ENCODE measurements around the gene HNMT. TPM values are rescaled to one million over a fixed set of nuclear protein-coding genes. Genes with fewer than 3 reads are reported as not detected.
A peak's percentile ranks its signal among the peaks of the same experiment; 100 is the strongest.
"Not testable (repeated sequence)": the region's sequence is repeated elsewhere in the genome, so short reads cannot be mapped to it uniquely, and the experiment has no call there.

The HNMT gene
- total RNA-seq, 1 experiment from 2014 or later, result 4.9 TPM

DNA sequence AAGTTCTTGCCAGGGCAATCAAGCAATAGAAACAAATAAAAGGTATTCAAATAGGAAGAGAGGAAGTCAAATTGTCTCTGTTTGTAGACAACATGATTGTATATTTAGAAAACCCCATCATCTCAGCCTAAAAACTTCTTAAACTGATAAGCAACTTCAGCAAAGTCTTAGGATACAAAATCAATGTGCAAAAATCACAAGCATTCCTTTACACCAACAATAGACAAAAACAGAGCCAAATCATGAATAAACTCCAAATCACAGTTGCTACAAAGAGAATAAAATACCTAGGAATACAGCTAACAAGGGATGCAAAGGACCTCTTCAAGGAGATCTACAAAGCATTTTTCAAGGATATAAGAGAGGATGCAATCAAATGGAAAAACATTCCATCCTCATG, 31.9 kb downstream of the HNMT start:
- in situ Hi-C loops (cut with HindIII; ENCODE audit: low pct_unique_long_range_greater_than_20kb, low sequenced_read_pairs); DNase-seq (ENCODE audit: low read depth): not testable (repeated sequence)

- DNase-seq (ENCODE audit: low read depth), result no peak
- in situ Hi-C loops (cut with HindIII; ENCODE audit: low pct_unique_long_range_greater_than_20kb, low sequenced_read_pairs), result no loop called here
These were observed 33.5 kb downstream of the HNMT start for GRCh38 chr2:137997733-137998132.

DNA sequence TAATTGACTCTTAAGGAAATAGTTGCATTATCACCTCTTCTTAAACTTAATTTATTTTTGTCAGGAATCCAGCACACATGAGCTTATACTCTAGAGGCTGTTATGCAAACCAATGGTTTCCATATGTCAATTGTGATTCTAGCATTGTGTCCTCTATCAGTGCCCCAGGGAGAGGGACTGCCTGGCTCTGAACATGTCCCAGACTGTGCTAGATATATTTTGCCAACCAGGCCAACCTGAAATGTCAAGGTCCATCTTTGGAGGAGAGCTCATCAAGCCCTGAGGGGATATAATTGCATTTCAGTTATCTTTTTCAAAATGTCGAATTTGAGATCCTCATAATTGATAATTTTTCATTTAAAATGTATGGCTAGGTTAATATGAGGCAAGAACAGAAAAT, 34.2 kb downstream of the HNMT start:
- DNase-seq (ENCODE audit: low read depth), result no peak
- in situ Hi-C loops (cut with HindIII; ENCODE audit: low pct_unique_long_range_greater_than_20kb, low sequenced_read_pairs), result no loop called here

- in situ Hi-C loops (cut with HindIII; ENCODE audit: low pct_unique_long_range_greater_than_20kb, low sequenced_read_pairs), result no loop called here
- no peak for DNase-seq (ENCODE audit: low read depth)
These were observed 35.0 kb downstream of the HNMT start for GRCh38 chr2:137999273-137999672.

DNA sequence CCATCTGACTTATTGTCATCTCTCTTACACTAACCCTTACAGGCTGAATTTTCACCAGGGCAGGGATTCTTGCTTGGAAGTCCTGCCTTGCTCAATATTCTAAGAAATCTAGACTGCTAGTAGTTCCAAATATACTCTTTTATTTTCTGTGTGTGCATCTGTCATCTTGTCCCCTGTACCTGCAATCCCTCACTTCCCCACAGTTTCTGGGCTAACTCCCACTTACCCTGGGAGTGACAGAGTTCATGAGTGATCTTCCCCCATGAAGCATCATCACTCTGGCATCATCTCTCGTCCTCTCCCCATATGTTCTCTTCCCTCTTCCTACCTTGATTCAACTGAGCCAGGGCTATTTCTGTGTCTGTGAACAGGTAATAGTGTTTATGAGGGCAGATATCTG, 35.7 kb downstream of the HNMT start:
- DNase-seq (ENCODE audit: low read depth), result no peak
- in situ Hi-C loops (cut with HindIII; ENCODE audit: low pct_unique_long_range_greater_than_20kb, low sequenced_read_pairs), result no loop called here

GRCh38 chr2:138000796-138001195, 36.5 kb downstream of the HNMT start:
- no peak for DNase-seq (ENCODE audit: low read depth)
- in situ Hi-C loops (cut with HindIII; ENCODE audit: low pct_unique_long_range_greater_than_20kb, low sequenced_read_pairs), result no loop called here

DNA sequence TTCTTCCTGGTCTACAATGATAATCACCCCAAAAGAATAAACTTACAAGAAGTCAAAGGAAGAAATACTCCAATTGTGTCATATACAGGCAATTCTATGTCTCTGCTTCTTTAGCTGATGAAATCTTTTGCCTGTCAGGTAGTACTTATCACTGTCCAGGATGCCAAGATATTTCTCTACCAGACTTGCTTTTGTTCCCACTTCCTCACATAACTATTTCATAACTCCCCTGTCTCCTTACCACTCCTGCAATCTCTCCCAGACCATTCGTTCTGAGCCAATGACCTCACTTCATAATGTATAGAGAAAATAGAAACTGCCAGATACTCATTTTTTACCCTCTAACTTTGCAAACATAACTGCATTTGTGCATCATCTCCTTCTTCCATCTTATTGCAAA, 39.1 kb downstream of the HNMT start:
- in situ Hi-C loops (cut with HindIII; ENCODE audit: low pct_unique_long_range_greater_than_20kb, low sequenced_read_pairs), result no loop called here
- no peak for DNase-seq (ENCODE audit: low read depth)

DNA sequence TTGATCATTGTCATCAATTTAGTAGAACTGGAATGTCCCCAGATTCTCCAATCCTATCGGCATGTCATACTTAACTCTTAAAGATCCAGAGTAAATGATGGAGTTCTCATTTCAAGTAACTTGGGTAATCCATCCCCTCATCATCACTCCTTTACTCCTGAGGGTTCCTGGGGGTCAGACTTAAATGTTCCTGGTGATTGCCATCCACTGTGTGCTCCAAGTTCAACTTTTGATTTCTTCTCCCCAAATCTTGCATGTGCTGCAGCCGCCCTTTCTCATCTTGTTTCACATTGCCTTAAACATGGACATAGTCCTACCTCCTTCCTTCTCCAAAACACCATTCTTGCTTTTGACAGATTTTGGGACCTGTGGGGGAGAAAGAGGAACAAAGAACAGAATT, 43.2 kb downstream of the HNMT start:
- in situ Hi-C loops (cut with HindIII; ENCODE audit: low pct_unique_long_range_greater_than_20kb, low sequenced_read_pairs), result no loop called here
- no peak for DNase-seq (ENCODE audit: low read depth)

DNA sequence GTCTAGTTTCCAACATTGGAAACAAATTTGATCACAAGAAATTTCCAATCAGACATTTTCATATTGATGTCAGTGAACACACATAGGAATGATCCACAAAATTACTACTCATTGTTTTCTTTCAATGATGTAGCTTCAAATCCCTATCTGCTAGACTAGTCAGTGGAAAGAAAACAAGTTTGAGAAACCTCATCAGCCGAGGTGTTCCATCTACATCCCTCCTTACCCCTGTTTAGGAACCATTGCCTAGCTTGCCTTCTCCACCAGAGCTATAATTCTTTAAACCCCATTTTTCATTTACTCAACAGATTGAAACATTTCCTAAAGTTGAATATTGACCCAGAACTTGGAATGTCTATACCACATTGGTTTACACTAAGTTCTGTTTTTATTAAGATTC, 45.3 kb downstream of the HNMT start:
- in situ Hi-C loops (cut with HindIII; ENCODE audit: low pct_unique_long_range_greater_than_20kb, low sequenced_read_pairs), result no loop called here
- no peak for DNase-seq (ENCODE audit: low read depth)

DNA sequence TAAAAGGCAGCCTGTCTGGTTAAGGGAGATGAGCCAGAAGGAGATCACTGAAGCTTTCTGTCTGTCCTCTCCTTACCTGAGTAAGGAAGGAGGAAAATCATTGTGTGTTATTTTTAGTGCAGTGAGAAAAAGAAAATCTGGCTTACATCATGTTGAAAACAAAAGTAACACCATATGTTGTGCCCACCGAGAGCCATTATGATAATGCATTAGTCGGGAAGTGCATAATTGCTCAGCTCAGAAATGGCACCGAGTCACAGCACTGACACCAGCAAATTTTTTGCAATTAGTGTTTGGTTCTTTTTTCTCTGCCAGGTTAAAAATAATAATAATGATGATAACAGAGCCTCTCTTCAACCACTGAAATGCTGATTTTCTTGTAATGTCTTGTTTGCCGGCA, 46.6 kb downstream of the HNMT start:
- in situ Hi-C loops (cut with HindIII; ENCODE audit: low pct_unique_long_range_greater_than_20kb, low sequenced_read_pairs), result no loop called here
- no peak for DNase-seq (ENCODE audit: low read depth)

GRCh38 chr2:138012082-138012481, 47.8 kb downstream of the HNMT start:
- DNase-seq (ENCODE audit: low read depth), result no peak
- in situ Hi-C loops (cut with HindIII; ENCODE audit: low pct_unique_long_range_greater_than_20kb, low sequenced_read_pairs), result no loop called here

GRCh38 chr2:138012968-138013367, 48.7 kb downstream of the HNMT start:
- in situ Hi-C loops (cut with HindIII; ENCODE audit: low pct_unique_long_range_greater_than_20kb, low sequenced_read_pairs), result no loop called here
- DNase-seq (ENCODE audit: low read depth), result no peak

- in situ Hi-C loops (cut with HindIII; ENCODE audit: low pct_unique_long_range_greater_than_20kb, low sequenced_read_pairs), result no loop called here
- DNase-seq (ENCODE audit: low read depth), result no peak
These were observed 49.4 kb downstream of the HNMT start for GRCh38 chr2:138013639-138014038.

- DNase-seq (ENCODE audit: low read depth), result no peak
- in situ Hi-C loops (cut with HindIII; ENCODE audit: low pct_unique_long_range_greater_than_20kb, low sequenced_read_pairs), result no loop called here
These were observed 51.2 kb downstream of the HNMT start for GRCh38 chr2:138015494-138015893.

DNA sequence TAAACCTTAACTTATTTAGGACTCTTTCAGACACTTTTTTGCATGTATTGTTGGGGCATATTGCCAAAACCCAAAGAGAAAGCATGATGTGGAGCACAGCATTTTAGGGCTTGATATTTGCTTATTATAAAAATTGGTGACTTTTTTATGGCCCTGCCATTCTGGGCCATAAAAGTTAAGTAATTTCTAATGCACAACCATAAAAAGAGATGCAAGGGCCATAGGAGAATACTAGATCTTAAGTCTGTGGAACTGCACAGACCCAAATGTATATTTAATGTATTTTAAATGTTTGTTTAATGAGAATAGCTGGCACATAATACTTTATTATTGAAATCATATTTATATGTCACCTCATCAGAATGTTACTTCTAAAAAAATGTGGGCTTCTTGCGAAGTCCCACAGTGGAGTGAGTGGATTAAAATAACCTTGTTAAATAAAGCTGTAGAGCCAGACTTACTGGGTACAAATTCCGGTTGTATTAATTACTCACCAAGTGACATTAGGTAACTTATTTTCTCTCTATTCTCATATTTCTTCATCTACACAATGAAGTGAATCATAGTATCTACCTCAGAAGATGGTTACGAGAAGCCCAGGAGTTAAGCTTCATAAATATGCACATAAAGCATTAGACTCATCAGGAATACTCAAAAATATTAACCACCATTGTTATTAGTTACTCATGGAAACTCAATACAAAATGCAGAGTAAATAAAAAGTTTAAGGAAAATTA, 52.2 kb downstream of the HNMT start:
- in situ Hi-C loops (cut with HindIII; ENCODE audit: low pct_unique_long_range_greater_than_20kb, low sequenced_read_pairs), result no loop called here
- no peak for DNase-seq (ENCODE audit: low read depth)

- in situ Hi-C loops (cut with HindIII; ENCODE audit: low pct_unique_long_range_greater_than_20kb, low sequenced_read_pairs), result no loop called here
- no peak for DNase-seq (ENCODE audit: low read depth)
These were observed 53.6 kb downstream of the HNMT start for GRCh38 chr2:138017824-138018223.

DNA sequence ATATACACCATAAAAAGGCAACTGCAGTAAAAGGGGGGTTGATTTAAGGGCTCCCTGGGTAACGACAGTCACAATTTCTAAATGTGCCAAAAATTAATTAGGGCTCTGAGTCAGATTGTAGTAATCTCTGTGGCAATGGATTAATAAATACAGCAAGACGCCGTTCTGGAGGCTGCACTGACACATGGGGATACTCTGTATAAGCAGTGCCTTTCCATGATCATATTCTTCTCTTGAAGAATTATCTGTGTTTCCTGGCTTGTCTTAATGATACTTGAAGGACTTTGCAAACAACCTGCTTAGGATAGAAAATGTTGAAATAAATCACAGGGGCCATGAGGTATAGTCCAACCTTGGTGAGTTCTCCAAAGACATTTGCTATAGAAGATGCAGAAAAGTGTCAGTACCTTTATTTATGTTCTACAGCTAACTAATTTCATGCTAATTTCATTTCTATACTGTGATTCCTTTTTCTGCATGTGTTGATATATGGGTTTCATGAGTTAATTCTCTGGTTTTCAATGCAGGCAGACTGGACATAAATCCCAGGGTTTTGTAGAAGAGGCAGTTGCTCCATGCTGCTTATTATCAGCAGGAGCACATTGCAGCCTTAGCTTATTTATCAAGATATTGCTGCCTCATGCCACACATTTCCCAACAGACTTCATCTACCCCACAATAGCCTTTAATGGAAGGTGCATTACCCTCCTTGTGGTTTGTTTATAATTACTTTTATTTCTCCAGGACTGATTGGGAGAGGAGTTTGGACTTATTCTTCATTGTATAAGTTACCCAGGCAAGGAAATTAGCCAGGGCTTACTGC, 54.8 kb downstream of the HNMT start:
- in situ Hi-C loops (cut with HindIII; ENCODE audit: low pct_unique_long_range_greater_than_20kb, low sequenced_read_pairs), result no loop called here
- no peak for DNase-seq (ENCODE audit: low read depth)

DNA sequence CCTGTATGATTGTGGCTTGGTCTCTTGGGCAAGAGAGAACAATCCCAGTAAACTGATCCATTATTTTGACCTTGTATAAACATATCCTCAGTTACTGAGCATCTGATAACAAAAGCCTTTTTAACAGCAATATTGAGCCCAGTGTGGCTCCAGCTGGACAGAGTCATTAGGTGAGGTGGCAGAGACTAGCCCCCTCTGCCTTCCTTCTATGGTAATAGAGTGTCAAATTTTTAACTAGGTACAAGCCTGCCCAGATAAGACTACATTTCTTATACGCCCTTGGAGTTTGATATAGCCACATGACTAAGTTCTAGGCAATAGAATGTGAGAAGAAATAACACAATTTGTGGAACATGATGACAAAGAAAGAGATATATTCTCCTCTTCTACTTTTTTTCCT, 56.2 kb downstream of the HNMT start:
- in situ Hi-C loops (cut with HindIII; ENCODE audit: low pct_unique_long_range_greater_than_20kb, low sequenced_read_pairs), result no loop called here
- no peak for DNase-seq (ENCODE audit: low read depth)

GRCh38 chr2:138021154-138021553, 56.9 kb downstream of the HNMT start:
- no peak for DNase-seq (ENCODE audit: low read depth)
- in situ Hi-C loops (cut with HindIII; ENCODE audit: low pct_unique_long_range_greater_than_20kb, low sequenced_read_pairs), result no loop called here

GRCh38 chr2:138023298-138023697, 59.0 kb downstream of the HNMT start:
- in situ Hi-C loops (cut with HindIII; ENCODE audit: low pct_unique_long_range_greater_than_20kb, low sequenced_read_pairs), result no loop called here
- peak; percentile 2 for DNase-seq (ENCODE audit: low read depth)

Measured in Caki2 (cell line).